ENCODE data around the gene CFD.

Gene CFD

DNA sequence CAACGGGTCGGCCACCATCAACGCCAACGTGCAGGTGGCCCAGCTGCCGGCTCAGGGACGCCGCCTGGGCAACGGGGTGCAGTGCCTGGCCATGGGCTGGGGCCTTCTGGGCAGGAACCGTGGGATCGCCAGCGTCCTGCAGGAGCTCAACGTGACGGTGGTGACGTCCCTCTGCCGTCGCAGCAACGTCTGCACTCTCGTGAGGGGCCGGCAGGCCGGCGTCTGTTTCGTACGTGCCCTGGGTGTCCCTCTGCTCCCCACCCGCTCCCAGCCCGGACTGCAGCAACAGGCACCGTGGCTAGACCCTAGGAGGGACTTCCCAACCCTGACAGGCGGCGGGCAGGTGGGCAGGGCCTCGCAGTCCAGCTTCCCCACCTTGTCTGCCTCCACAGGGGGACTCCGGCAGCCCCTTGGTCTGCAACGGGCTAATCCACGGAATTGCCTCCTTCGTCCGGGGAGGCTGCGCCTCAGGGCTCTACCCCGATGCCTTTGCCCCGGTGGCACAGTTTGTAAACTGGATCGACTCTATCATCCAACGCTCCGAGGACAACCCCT, 3.8 kb upstream of the CFD start:
- no peak overlapping the region for H3K4me3 Mint-ChIP-seq
- H3K4me1 Mint-ChIP-seq (ENCODE audit: low read depth) = no peaks in the 10 kb centered on the region
- no peaks in the 10 kb centered on the region for H3K36me3 Mint-ChIP-seq (ENCODE audit: low read depth)
- H3K9me3 Mint-ChIP-seq = no peaks in the 10 kb centered on the region
- H3K27me3 Mint-ChIP-seq = peaks cover 7% of the 10 kb centered on the region
- no peak overlapping the region for H3K27ac Mint-ChIP-seq

DNA sequence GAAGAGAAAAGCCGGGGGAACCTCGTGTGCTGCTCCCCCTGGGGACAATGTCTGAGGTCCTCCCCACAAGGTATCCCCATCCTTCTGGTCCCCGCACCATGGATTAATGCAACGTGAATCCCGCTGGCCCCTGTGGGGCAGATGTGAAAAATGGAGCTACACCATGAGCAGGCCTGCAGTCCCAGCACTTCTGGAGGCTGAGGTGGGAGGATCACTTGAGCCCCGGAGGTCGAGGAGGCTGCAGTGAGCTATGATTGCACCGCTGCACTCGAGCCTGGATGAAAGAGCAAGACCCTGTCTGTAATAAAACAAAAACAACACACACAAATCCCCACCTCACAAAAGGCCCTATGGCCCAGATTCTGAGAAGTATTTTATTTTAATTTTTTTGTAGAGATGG, 1.2 kb upstream of the CFD start:
- Mint-ChIP-seq H3K27me3 (peaks cover 7% of the 10 kb centered on the region), H3K9me3 (no peaks in the 10 kb centered on the region), H3K36me3 (ENCODE audit: low read depth) (no peaks in the 10 kb centered on the region), H3K27ac (no peak overlapping the region), H3K4me3 (no peak overlapping the region), H3K4me1 (ENCODE audit: low read depth) (peaks cover 7% of the 10 kb centered on the region)

DNA sequence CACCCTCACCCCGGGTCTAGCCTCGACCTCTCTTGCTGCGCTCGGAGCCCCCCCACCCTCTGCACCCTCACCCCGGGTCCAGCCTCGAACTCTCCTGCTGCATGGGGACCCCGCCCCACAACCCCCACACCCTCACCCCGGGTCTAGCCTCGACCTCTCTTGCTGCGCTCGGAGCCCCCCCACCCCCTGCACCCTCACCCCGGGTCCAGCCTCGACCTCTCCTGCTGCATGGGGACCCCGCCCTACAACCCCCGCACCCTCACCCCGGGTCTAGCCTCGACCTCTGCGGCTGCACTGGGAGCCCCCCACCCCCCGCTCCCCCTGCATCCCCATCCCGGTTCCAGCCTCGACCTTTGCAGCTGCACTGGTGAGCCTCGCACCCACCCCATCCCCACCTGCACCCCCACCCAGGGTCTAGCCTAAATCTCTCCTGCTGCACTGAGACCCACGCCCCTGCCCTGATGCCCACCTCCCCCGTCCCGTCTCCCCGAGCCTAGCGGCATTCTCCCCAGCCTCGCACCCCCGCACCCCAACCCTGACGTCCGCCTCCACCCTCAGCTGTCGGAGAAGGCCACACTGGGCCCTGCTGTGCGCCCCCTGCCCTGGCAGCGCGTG, 1.8 kb downstream of the CFD start:
- no peak overlapping the region for H3K4me3 Mint-ChIP-seq
- H3K27me3 Mint-ChIP-seq = peaks cover 7% of the 10 kb centered on the region
- peaks cover 13% of the 10 kb centered on the region for H3K4me1 Mint-ChIP-seq (ENCODE audit: low read depth)
- no peak overlapping the region for H3K27ac Mint-ChIP-seq
- no peaks in the 10 kb centered on the region for H3K36me3 Mint-ChIP-seq (ENCODE audit: low read depth)
- no peaks in the 10 kb centered on the region for H3K9me3 Mint-ChIP-seq

DNA sequence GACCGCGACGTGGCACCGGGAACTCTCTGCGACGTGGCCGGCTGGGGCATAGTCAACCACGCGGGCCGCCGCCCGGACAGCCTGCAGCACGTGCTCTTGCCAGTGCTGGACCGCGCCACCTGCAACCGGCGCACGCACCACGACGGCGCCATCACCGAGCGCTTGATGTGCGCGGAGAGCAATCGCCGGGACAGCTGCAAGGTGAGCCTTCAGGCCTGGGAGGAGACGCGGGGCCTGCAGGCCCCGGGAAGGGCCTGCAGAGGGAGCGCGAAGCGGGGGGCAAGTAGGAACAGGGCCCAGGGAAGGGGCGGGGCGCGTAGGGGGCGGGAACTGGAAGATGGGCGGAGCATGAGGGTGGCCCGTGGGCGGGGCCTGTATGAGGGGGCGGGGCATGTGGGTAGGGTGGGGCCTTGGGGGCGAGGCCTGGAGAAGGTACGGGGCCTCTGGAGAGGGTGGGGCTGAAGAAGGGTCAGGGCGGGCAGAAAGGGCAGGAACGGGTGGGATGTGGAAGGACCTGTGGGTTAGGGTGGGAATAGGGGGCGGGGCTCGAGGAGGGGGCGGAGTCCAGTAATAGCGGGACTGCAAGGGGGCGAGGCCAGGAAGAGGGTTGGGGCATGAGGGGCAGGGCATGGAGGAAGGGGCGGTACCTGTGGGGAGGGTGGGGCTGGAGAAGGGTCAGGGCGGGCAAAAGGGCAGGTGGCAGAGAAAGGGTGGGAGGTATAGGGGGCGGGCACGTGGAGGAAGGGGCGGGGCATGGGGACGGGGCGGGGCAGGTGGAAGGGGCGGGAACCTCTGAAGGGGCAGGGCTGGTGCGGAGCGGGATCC, 2.5 kb downstream of the CFD start:
- Mint-ChIP-seq H3K27ac (no peak overlapping the region), H3K36me3 (ENCODE audit: low read depth) (no peaks in the 10 kb centered on the region), H3K27me3 (peaks cover 7% of the 10 kb centered on the region), H3K4me3 (no peak overlapping the region), H3K4me1 (ENCODE audit: low read depth) (peaks cover 13% of the 10 kb centered on the region), H3K9me3 (no peaks in the 10 kb centered on the region)

DNA sequence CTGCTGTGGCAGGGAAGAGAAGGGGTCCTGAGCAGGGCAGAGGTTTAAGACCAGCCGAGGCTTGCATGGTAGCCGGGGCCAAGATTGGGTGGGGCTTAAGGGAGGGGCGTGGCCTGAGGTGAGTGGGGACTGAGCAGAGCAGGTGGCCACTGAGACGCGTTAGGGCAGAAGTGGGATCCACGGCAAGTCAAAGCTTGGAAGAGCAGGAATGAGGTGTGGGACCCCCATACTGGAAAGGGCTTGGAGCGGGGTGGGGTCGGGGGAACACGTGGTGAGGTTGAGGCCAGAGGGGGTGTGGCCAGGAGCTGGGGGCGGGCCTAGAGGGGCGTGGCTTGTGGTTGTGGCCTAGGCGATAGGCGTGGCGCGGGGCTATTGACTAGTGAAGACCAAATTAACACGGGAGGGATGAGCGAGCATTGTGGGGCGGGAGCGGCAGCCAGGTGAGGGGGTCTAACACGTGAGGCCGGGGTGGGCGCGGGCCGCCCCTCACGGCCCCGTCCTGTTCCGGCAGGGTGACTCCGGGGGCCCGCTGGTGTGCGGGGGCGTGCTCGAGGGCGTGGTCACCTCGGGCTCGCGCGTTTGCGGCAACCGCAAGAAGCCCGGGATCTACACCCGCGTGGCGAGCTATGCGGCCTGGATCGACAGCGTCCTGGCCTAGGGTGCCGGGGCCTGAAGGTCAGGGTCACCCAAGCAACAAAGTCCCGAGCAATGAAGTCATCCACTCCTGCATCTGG, 3.3 kb downstream of the CFD start:
- Mint-ChIP-seq H3K4me3 (peak overlapping the region; percentile 45), H3K36me3 (ENCODE audit: low read depth) (peaks cover 4% of the 10 kb centered on the region), H3K9me3 (no peaks in the 10 kb centered on the region), H3K27ac (no peak overlapping the region), H3K4me1 (ENCODE audit: low read depth) (peaks cover 13% of the 10 kb centered on the region), H3K27me3 (peaks cover 7% of the 10 kb centered on the region)

DNA sequence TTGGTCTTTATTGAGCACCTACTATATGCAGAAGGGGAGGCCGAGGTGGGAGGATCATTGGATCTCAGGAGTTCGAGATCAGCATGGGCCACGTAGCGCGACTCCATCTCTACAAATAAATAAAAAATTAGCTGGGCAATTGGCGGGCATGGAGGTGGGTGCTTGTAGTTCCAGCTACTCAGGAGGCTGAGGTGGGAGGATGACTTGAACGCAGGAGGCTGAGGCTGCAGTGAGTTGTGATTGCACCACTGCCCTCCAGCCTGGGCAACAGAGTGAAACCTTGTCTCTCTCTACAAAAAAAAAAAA, 3.8 kb downstream of the CFD start:
- peaks cover 5% of the 10 kb centered on the region for H3K27me3 Mint-ChIP-seq
- H3K36me3 Mint-ChIP-seq (ENCODE audit: low read depth) = peaks cover 4% of the 10 kb centered on the region
- peaks cover 13% of the 10 kb centered on the region for H3K4me1 Mint-ChIP-seq (ENCODE audit: low read depth)
- H3K27ac Mint-ChIP-seq = no peak overlapping the region
- no peaks in the 10 kb centered on the region for H3K9me3 Mint-ChIP-seq
- H3K4me3 Mint-ChIP-seq = no peak overlapping the region

DNA sequence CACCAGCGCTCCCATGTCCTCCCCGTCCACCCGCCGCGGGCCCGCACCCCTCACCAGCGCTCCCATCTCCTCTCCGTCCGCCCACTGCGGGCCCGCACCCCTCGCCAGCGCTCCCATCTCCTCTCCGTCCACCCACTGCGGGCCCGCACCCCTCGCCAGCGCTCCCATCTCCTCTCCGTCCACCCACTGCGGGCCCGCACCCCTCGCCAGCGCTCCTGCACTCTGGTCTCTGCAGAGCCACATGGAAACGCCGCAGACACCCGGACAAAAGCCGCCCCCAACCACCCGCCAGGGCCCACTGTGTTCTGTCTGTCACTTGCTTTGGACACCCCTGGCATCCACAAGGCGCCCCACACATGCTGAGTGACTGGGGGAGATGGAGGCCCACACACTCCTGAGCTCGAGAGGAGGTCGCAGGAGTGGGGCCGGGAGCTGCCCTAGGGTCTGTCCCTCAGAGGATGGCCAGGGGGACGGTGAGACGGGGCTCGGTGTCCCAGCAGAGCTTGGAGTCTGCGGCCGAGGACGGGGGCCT, 7.4 kb downstream of the CFD start:
- no peaks in the 10 kb centered on the region for H3K27me3 Mint-ChIP-seq
- H3K4me3 Mint-ChIP-seq = no peak overlapping the region
- H3K27ac Mint-ChIP-seq = no peak overlapping the region
- H3K9me3 Mint-ChIP-seq = no peaks in the 10 kb centered on the region
- peaks cover 13% of the 10 kb centered on the region for H3K36me3 Mint-ChIP-seq (ENCODE audit: low read depth)
- peaks cover 16% of the 10 kb centered on the region for H3K4me1 Mint-ChIP-seq (ENCODE audit: low read depth)

DNA sequence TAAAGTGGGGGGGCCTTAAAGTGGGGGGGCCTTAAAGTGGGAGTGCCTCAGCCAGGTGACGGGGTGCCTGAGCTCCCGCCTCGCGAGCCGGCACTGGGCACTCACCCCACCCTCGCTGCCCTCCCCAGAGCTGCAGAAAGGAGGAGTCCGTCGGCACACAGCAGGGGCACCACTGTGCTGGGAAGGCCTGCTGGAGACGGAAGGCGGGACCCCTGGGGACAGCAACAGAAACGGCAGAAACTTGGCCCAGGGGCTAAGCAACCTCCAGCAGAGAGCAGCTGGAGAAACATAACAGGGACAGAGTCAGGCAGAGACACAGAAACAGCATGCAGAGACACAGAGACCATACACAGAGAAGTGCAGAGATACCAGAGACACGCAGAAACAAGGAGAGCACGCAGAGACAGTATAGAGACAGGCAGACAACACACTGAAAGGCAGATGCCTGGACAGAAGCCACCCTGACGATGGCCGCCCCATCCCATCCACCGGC, 7.9 kb downstream of the CFD start:
- H3K27ac Mint-ChIP-seq = no peak overlapping the region
- peaks cover 13% of the 10 kb centered on the region for H3K36me3 Mint-ChIP-seq (ENCODE audit: low read depth)
- H3K4me1 Mint-ChIP-seq (ENCODE audit: low read depth) = peaks cover 21% of the 10 kb centered on the region
- H3K9me3 Mint-ChIP-seq = no peaks in the 10 kb centered on the region
- H3K27me3 Mint-ChIP-seq = no peaks in the 10 kb centered on the region
- no peak overlapping the region for H3K4me3 Mint-ChIP-seq

DNA sequence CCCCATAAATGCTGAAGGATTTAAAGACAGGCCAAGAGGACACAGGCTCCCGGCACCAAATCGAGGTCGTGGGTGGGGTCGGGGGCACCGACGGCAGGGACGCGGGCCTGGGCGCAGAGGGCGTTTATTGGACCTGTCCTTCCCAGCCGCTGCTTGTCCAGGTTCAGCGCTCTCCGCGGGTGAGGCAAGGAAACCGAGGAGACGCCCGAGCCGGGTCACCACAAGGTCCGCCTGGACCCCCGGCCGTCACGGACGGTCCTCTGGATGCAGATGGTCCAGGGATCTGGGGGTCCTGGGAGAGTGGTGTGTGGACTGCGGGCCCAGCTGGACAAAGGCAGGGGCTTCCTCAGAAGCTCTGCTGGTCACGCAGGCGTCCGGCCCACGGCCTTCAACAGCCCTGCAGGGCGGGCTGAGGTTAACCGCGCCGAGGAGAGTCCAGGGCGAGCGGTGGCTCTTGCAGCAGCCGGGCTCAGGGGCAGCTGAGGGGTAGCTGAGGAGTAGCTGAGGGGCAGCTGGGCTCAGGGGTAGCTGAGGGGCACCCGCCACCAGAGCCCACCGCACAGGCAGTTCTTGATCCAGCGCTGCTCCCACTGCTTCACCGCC, 8.5 kb downstream of the CFD start:
- H3K27me3 Mint-ChIP-seq = no peaks in the 10 kb centered on the region
- H3K9me3 Mint-ChIP-seq = no peaks in the 10 kb centered on the region
- no peak overlapping the region for H3K27ac Mint-ChIP-seq
- H3K4me3 Mint-ChIP-seq = no peak overlapping the region
- H3K36me3 Mint-ChIP-seq (ENCODE audit: low read depth) = peaks cover 13% of the 10 kb centered on the region
- peaks cover 20% of the 10 kb centered on the region for H3K4me1 Mint-ChIP-seq (ENCODE audit: low read depth)

DNA sequence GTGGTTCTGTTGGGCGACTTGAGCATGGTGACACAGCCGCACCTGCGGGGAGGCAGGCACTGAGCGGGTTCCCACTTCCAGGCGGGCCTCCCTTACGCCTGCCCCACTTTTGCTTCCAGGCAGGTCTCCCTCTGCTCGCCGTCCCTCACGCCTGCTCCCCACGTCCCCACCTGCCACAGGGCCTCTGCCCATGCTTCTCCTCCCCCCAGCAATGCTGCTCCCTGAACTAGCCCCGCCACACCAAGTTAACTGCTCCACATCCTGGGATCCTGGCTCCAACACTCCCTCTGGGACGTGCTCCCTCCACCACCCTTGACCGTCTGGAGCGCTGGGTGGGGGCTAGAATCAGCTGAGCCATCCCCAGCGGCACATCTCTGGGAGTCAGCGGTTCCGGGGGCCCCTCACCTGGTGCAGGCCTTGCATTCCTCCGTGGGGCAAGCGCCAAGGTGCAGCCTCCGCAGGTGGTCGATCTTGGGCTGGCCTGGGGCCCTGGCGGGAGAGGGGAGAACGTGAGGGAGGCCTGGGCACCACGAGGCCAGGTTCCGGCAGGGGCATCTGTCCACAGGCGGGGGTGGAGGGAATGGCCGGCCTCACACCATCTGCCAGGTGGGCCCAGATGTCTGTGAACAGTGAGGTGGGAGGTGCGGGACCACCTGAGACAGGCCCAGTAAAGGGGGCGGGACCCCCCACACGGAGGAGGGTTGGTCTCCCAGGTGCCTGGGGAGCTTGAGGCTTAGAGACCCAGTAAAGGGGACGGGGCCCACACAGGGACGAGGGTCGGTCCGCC, 9.2 kb downstream of the CFD start:
- Mint-ChIP-seq H3K9me3 (no peaks in the 10 kb centered on the region), H3K27me3 (no peaks in the 10 kb centered on the region), H3K27ac (no peak overlapping the region), H3K36me3 (ENCODE audit: low read depth) (peaks cover 13% of the 10 kb centered on the region), H3K4me1 (ENCODE audit: low read depth) (peaks cover 14% of the 10 kb centered on the region), H3K4me3 (no peak overlapping the region)

DNA sequence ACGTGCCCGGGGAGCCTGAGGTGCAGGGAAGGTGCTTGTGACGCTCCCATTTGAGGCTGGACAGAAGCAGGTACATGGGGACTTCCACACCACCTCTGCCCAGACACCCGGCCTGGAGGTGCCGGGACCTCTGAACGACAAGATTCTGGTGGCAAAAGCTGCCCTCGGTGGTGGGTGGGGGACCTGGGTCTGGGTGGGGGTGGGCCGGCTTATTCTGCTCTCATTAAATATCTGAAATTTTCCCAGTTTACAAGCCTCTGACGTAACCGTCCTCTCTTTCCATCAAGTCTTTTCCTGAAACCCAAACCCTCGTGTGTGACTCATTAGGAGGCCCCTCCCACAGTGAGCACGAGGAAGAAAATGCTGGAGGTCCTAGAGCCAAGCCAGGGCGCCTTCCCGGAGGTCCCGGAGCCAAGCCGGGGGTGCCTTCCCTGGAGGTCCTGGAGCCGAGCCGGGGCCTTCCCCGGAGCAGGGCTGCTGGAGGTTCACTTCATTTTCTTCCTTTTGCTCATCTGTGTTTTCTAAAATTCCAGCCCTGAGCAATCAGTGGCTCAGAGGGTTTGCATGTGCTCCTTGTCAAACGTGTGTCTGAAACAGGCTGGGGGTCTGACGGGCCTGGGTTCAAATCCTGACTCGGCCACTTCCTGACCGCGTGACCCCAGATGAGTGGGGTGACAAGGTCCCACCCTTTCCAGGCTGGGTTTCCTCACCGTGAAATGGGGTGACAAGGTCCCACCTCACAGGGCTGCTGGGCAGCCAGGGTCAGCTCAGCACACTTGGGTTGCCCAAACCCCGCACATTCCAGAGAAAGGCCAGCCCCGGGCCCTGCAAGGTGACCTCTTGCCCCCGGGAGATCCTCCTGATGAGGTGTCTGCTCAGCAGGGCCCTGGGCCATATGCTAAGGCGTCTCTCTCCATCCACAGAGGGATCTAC, 10.0 kb downstream of the CFD start:
- Mint-ChIP-seq H3K4me1 (ENCODE audit: low read depth) (peaks cover 12% of the 10 kb centered on the region), H3K27ac (no peak overlapping the region), H3K9me3 (no peaks in the 10 kb centered on the region), H3K27me3 (no peaks in the 10 kb centered on the region), H3K4me3 (no peak overlapping the region), H3K36me3 (ENCODE audit: low read depth) (peaks cover 13% of the 10 kb centered on the region)

DNA sequence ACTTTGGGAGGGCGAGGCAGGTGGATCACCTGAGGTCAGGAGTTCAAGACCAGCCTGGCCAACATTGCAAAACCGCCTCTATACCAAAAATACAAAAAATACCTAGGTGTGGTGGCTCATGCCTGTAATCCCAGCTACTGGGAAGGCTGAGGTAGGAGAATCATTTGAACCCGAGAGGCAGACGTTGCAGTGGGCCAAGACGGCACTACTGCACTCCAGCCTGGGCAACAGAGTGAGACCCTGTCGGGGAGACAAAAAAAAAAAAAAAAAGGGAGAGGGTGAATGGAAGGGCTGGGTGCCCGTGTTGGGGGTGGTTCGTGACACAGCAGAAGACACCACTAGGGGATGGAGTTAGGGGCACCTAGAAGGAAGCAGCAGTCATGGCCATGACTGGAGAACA, 10.8 kb downstream of the CFD start:
- Mint-ChIP-seq H3K4me1 (ENCODE audit: low read depth) (peaks cover 12% of the 10 kb centered on the region), H3K27ac (no peak overlapping the region), H3K36me3 (ENCODE audit: low read depth) (peaks cover 13% of the 10 kb centered on the region), H3K9me3 (no peaks in the 10 kb centered on the region), H3K4me3 (no peak overlapping the region), H3K27me3 (no peaks in the 10 kb centered on the region)

DNA sequence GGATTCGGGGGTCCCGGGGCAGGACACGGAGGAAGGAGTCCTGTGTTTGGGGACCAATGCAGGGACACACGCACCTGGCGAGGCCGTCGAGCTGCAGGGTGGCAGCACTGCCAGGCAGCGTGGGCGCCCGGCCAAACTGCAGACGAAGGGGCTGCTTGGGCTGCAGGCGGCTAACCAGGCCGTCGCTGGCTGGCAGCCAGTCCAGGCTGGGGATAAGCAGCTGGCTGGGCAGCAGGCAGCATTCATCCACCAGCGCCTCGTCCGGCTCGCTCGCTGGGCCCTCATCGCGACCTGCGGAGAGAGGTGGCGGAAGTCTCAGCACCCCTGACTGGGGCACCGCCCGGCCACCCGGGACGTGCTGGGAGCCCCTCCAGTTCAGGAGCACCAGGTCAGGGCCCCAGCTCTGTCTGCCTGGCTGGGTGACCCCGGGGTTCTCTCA, 11.5 kb downstream of the CFD start:
- Mint-ChIP-seq H3K4me1 (ENCODE audit: low read depth) (peaks cover 12% of the 10 kb centered on the region), H3K36me3 (ENCODE audit: low read depth) (peaks cover 18% of the 10 kb centered on the region), H3K27ac (no peak overlapping the region), H3K9me3 (no peaks in the 10 kb centered on the region), H3K27me3 (no peaks in the 10 kb centered on the region), H3K4me3 (no peak overlapping the region)
